GM18520 (cell line): ENCODE data around the gene DEPP1.
"Not testable (repeated sequence)": the region's sequence is repeated elsewhere in the genome, so short reads cannot be mapped to it uniquely, and the experiment has no call there.

Experiments used
- ATAC-seq: cut with Tn5 transposase; IDR thresholded peaks from one replicate; pipeline ENCODE4 v1.9.1; 2021; ENCODE audit not compliant: unreplicated experiment

The DEPP1 gene, protein sequence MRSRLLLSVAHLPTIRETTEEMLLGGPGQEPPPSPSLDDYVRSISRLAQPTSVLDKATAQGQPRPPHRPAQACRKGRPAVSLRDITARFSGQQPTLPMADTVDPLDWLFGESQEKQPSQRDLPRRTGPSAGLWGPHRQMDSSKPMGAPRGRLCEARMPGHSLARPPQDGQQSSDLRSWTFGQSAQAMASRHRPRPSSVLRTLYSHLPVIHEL

DNA sequence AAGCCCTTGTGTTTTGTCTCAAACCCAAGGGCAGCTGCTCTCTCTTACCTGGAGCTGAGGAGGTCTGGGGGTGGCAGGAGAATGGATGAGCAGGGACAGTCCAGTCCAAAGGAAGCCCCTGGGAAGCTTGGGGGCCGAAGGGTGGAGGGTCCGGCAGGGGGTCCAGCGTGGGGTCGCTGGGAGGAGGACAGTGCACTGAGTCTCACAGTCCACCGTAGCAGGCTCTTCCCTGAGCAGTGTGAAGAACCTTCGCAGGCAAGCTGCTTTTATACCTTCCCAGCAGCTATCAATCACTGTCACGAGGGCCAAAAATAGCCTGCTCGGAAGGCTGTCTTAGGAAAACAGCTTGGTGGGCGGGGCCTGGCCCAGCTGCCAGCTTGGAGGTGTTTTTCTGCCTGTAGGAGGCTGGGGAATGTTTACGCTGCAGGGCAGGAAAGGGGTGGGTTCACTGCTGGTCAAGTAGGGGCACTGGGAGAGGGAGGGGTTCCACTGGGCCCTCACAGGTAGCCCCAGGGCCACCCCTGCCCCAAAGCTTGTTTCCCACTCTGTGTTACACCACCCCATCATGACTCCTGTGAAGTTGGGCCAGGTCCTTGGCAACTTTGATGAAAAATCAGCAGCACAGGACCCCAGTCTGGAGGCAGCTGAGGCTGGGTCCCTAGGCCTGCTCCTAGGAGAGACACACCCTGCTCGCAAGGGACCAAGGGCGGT is at the start of gene DEPP1:
Gene DEPP1 (minus strand): TSS at position 240 of the 711 bp plus-strand sequence. CDS start 779 bp downstream, outside the sequence.
- no peak for ATAC-seq

DNA sequence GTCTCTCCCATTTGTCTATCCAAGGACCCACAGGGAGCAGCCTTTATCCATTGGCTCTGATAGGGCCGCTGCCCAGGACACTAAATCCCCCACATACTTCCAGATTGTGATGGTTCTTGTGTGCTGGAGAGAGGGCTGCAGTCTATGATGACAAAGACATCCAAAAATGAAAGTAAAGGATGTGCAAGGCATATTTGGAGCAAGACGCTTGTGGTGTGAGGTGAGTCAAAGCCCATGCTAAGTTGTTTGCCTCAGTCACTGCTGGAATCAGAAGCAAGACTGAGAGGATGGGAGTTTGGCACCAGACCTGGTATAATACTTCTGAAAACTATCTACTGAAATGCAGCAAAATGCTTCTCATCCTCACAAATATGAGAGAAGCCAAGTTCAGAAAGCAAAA is 44.8 kb upstream of the DEPP1 start:
- ATAC-seq = no peak

DNA sequence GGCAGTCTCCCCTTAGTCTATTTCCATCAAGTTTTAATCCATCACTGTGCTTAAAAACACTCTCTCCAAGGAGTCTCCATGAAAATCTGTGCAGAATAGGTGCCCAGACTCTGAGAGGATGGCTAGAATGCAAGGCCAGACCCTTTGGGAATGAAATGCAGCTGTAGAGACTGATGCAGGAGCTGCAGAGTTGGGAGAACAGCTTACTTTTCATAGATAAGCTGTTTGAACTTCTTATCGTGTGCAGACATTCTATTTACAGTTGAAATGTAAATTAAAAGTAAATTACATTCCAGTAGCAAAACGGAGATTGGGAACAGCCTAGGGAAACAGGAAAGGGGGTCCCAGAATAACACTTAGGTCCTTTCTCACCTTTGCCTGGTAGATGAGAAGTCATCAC is 37.0 kb upstream of the DEPP1 start:
- no peak for ATAC-seq

DNA sequence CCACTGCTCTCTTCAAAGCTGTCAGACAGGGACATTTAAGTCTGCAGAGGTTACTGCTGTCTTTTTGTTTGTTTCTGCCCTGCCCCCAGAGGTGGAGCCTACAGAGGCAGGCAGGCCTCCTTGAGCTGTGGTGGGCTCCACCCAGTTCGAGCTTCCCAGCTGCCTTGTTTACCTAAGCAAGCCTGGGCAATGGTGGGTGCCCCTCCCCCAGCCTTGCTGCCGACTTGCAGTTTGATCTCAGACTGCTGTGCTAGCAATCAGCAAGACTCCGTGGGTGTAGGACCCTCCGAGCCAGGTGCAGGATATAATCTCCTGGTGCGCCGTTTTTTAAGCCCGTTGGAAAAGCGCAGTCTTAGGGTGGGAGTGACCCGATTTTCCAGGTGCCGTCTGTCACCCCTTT is 35.9 kb upstream of the DEPP1 start:
- not testable (repeated sequence) for ATAC-seq

DNA sequence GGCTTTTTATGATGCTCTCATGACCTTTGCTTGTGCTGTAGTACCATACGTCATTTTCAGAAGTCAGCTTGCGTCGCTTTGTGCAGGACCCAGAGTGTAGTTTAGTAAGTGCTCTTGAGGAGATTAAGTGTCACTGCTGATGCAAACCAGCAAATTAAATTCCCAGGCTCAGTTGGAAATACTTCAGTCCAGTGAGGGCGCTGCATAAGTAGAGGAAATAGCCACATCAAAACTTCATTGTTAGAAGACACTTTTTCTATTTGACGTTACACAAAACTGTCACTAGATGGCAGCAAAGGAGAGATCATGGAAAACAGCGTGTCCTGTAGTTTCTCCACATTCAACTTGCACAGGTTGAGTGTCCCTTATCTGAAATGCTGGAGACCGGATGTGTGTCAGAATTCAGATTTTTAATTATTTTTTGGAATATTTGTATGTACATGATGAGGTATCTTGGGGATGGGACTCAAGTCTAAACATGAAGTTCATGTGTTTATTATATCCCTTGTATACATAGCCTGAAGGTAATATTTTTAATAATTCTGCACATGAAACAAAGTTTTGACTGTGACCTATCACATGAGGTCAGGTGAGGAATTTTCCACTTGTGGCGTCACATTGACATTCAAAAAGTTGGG is 30.0 kb upstream of the DEPP1 start:
- ATAC-seq = peak; percentile 45

DNA sequence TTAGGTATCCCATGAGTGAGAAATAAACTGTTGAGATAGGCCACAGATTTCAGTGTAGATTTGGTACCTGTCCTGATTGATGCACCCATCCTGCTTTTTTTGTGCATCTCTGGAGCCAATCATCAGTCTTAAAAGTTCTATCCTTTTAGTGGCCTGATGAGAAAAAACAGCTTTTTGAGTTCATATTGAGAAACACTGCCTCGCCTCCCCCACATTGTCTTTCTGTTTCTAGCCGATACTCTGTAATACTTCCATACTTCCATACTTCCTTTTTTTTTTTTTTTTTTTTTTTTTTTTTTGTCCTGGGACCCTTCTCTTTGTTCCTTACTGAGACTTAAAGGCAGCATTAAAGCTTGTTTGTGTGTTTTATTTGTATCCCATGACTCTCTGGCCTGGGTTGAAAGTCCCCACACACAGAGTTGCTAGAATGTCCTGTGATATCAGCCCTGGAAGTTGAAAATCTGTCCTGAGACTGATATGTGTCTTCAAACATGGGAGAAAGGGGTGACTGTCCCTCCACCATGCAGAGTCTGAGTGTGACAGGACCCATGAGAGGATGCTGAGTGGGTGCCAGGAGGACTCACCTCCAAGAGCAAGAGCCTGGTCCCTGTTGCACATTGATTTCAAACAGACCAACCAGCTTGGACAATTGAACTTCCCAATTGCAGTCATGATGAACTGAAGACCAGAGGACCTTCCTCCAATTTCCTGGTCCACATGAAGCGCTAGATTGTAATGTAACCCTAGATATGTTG is 27.8 kb upstream of the DEPP1 start:
- no peak for ATAC-seq

DNA sequence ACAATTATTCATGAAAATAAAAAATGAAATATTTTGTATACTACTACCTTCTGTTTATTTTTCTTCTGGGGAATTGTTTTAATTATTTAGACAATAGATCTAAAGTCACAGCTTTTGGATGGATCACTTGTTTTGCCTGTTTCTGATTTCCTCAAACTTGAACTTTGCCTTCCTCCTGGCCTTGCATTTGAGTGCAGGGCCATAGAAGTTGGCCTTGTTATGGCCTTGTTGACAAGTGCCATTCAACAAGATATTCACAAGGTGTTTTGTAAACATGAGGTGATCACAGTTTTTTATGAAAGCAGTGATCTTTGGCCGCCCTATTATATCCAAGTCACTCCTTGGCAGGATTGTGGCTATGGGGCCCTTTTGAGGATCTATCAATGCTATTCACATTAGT is 26.7 kb upstream of the DEPP1 start:
- ATAC-seq = no peak

DNA sequence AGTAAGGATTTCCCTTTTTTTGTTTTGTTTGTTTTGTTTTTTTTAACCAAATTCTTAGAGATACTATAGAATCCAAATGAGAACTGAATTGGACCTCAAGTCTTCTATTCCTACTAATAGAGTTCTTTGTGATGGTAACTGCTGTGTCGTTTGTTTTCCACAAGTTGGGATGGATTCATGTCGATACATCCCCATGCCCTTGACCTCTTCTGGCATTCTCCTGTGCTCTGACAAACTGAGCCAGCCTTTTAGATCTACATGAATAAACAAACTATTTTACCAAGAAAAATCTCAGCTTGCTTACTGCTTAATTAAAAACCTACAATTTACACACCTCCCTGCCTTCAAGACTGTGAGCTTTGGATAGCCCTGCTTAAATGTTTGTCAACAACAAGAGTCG is 26.1 kb upstream of the DEPP1 start:
- ATAC-seq = no peak

DNA sequence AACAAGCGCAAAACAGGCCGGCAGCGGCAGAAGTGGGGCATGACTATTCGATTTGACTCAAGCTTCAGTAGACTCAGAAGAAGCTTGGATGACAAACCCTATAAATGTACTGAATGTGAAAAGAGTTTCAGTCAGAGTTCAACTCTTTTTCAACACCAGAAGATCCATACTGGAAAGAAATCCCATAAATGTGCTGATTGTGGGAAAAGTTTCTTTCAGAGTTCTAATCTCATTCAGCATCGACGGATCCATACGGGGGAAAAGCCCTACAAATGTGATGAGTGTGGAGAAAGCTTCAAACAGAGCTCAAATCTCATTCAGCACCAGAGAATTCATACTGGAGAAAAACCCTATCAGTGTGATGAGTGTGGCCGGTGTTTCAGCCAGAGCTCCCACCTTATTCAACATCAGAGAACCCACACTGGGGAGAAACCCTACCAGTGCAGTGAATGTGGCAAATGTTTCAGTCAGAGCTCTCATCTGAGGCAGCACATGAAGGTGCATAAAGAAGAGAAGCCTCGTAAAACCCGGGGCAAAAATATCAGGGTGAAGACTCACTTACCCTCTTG is 24.9 kb upstream of the DEPP1 start:
- no peak for ATAC-seq

DNA sequence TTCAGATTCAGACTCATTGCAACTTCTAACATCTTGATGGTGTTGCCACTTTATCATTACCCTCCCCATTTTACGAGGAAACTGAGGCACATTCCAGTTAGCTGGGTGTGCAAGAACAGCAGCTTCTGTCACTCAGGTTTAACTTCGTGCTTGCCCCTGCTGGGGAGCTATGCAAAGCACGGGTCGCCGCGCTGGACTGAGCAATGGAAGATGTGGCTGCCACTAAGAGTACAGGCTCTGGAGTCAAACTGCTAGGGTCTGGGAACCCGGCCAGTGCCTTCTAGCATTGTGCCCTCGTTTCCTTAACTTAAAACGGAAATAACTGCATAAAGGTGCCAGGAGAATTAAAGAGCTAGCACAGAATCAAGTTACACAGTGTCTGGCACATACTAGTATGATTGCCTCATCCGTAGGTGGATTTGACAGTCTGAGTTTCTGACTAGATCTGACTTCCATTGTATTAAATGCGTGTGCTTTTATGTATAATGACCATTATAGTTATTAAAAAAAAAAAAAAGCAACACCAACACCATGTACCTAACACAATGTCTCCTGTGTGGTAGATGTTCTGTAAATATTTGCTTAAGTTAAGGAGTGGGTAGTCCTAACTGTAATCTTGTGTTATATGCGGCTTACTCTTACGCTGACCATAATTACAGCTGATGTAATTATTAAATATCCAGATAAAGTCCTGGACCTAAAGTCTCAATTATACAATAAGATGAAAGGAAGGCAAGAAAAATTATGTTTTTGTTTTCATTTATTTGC is 23.0 kb upstream of the DEPP1 start:
- ATAC-seq = peak; percentile 50

DNA sequence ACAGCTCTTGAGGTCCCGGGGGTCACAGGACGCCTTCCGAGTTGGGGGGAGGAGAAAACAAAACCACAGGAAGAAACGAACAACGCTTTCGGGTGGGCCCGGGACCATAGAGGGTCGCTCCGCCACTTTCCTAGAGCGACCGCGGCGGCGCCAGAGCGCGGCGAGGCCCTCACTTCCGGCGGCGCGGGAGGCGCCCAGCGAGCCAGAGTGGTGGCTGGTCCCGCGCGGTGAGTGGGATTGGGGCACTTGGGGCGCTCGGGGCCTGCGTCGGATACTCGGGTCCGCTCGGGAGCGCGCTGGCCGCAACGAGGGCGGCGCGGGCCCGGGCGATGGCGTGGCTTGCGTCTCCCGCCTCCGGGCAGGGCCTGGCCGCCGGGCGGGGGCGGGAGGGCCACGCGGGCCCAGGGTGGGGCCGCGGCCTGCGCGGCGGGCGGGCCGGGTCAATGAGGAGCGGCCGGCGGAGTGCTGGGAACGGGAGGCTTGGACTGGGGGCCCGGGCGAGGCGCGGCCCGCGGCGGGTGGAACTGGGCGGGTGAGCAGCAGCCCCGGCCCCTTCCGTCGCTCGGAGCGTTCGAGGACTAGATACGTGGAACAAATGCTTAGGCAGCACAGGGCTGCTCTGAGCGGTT is 22.3 kb upstream of the DEPP1 start, which contains the start of gene ZNF22:
Gene ZNF22 (plus strand): TSS at position 172 of the 629 bp plus-strand sequence. CDS start 2,446 bp downstream, outside the sequence.
- ATAC-seq = peak; percentile 53

DNA sequence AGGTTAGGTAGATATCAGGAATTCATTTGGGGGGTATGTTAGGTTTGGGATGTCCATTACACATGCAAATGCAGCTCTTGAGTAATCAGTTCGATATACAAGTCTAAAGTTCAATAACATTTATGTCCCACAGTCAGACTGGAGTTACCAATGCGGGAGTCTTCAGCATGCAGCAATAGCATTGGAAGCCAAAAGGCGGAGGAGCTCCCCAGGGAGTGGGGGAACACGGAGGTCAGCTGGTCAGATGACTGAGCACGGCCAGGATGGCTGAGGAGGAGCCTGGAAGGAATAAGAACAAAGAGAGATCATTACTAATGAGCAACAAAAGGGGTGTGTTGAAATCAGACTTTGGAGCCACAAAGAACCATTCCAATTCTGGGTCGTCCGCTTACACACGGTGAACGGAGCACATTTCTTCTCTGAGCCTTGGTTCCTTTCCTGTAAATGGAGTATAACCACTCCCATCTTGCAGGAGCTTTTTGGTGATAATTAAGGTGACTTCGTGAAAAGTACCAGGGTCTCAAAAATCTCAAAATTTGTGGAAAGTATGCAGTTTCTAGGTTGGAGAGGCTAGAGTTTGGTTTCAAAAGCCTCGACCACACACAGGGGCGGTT is 21.6 kb upstream of the DEPP1 start:
- ATAC-seq = no peak

DNA sequence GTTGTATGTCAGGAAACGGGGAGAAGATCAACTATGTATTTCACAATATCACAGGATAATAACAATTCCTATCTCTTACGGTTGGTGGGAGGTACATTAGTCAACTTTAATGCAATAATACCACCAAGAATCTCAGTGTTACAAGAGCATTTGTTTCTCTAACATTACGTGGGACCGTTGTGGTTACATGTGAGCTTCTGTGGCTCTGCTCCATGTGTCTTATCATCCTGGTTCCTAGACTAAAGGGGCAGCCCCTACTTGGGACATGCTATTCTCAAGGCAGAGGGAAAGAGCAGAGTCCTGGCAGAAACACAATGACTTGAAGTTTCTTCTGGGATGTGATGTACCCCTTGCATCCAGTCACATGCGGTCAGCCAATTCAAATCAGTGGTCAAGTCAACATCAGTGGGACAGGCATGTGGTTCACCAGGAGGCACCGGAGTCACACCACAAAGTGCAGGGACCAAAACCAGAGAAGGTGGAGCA is 19.6 kb upstream of the DEPP1 start:
- no peak for ATAC-seq

DNA sequence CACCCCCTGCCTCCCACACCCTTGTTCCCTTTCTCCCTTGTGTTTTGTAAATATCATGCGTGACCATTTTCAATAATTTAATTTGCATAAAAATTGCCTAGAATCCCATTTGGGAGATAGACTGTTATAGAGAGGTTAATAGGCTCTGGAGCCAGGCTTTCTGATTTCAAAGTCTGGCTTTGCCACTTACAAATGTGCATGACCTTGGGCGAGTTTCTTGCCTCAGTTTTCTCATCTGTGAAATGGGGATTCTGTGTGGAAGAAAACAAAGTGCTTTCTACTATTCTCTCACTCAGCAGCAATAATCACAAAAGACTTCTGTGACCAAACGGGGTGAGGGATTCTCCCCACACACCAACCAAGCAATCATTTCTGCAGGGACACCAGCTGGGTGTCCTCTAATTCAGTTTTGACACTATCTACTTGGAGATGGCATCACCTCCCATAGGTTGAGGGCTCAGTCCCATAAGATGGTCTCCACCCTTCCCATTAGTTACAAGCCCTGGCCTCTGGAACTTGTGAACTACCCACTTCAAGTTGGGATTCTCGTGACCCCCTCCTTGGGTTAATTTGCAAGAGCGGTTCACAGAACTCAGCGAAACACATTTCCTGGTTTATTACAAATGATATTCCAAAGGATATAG is 18.6 kb upstream of the DEPP1 start:
- no peak for ATAC-seq

DNA sequence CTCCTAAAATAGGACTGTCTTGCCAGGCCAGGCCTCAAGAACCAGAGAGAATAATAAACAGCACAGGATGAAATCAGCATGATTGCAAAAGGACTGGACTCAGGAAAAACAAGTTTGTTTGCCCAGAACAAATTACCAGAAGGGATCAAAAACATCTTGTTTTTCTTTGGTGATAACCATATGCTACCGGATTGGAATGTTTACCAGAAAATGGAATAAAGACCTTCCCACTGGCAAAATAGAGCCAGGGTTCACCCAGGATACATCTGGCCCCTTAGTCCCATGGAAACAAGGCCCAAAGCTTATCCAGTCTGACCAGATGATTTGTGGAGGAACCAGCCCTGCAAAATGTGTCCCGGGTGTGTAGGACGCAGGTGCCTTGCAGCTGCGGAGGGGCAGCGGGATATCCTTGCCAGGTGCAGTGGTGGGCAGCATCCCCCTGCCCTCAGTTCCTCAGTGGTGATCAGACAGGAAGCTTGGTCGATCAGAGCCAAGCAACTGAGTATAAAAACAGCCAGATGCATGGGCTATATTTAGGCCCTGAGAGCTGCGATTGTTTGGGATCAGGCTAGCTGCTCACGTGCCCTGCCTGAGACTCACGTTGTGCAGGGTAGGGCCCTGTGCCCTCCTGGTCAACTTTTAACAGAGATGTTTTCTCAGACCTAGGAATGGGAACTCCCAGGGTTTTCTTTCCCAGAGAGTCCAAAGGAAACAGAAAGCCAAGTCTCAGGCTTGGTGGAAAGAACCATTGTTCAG is 17.5 kb upstream of the DEPP1 start:
- no peak for ATAC-seq

DNA sequence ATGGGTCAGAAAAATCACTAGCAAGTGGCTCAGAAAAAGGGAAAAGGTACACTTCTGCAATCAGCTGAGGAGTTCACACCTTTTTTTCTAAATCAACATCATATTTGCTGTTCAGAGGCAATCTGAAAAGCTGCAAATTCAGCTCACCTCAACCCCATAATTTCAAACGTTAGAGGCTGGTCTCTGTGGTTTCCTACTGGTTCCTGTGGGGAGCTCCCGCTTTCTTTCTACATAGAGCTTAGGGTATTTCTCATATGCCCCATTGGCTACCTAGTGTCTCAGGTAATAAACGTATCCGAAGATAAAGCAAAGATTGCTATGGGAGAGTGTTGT is 16.9 kb upstream of the DEPP1 start:
- no peak for ATAC-seq

DNA sequence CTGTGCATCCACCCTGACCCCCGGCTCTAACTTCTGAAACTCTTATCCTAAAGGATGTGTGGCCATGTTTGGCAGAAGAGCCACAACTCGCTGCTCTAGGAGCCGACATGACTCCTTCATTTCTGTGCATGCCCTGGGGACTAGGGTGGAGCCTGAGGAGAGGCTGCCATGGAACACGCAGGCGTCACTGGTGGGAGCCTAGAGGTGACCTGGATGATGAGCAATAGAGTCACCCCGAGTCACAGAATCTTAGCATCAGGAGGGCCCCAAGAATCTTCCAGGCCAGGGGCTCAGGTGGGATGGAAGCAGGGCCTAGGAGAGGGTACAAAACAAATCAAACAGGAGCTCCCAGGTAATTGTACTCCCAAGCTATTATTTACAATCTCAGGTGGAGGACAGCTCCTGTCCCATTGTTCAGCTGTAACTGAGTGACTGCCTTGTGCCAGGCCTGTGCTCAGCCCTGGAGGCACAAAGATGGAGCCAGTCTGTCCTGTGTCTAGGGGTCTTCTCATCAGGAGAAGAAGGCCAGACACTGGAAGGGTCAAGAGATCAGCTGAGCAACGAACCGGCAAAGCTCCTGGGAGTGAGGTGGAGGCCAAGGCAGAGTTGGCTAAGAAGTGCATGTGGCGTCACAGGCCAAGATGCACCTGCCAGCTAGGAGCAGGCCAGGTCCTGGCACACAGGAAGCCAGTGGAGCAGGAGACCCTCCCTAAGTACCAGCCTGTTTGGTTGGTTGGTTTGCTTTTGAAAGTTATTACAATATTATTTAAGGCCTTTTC is 16.3 kb upstream of the DEPP1 start:
- no peak for ATAC-seq
